Spleen (tissue), 7 donors: ENCODE measurements around the gene MINDY4.

Source experiments
- POLR2A ChIP-seq, 3 donors: fragments of 450-650 bp; IDR thresholded peaks; one replicate each; pipeline ENCODE4 v1.5.1; 2017; ENCODE audit warnings: antibody characterized with exemption in 3 of 3, mild to moderate bottlenecking in 1 of 3
- POLR2AphosphoS5 ChIP-seq, 3 donors: sonication (generic); formaldehyde crosslinking; IDR thresholded peaks; one replicate each; pipeline ENCODE4 v1.5.1; 2017; ENCODE audit warnings: antibody characterized with exemption in 3 of 3
- TF ChIP-seq, protein P1 (sequence below), 11 experiments: fragments of 200-600 bp in 7 of 11; fragments of 450-650 bp in 4 of 11; sonication (generic) in 4 of 11; IDR thresholded peaks in 8 of 11; conservative IDR thresholded peaks in 3 of 11; 1 replicate in 7 of 11; 2 replicates in 4 of 11; pipeline versions ENCODE4 v1.4.0 to v1.8.0; 2016 to 2021; ENCODE audit warnings: antibody characterized with exemption in 11 of 11, inconsistent platforms in 4 of 11, mild to moderate bottlenecking in 1 of 11
- donor health status: DM: no; HTN: no; CAD: no; lungs with moderate emphysema.
- donor health status: DM: no; HTN: no; CAD: no.
- donor health status: DM: no; HTN: no; CAD: no.

DNA sequence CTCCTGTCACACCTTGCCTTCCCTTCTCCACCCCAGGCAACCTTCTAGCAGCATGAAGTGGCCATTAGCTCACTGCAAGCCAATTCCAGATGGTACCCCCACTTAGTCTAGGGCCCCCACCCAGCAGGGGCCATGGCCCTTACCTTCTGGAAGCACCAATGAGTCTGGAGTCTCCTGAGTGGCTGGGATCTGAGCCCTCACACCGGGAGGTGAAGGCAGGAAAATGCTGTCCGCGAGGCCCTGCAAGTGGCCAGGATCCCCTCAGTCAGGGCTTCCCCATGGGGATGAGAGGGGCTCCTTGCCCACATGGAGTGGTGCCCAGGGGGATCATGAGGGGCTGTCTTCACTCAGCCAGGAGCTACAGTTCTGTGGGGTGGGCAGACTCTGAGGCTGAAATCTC is 145.0 kb downstream of the MINDY4 start:
- TF ChIP-seq POLR2AphosphoS5 (IDR thresholded peaks at IDR 0.05) (no peak), POLR2A (IDR thresholded peaks at IDR 0.05) (no peak)
- TF ChIP-seq, protein P1, sequence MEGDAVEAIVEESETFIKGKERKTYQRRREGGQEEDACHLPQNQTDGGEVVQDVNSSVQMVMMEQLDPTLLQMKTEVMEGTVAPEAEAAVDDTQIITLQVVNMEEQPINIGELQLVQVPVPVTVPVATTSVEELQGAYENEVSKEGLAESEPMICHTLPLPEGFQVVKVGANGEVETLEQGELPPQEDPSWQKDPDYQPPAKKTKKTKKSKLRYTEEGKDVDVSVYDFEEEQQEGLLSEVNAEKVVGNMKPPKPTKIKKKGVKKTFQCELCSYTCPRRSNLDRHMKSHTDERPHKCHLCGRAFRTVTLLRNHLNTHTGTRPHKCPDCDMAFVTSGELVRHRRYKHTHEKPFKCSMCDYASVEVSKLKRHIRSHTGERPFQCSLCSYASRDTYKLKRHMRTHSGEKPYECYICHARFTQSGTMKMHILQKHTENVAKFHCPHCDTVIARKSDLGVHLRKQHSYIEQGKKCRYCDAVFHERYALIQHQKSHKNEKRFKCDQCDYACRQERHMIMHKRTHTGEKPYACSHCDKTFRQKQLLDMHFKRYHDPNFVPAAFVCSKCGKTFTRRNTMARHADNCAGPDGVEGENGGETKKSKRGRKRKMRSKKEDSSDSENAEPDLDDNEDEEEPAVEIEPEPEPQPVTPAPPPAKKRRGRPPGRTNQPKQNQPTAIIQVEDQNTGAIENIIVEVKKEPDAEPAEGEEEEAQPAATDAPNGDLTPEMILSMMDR (IDR thresholded peaks at IDR 0.05 in 8 of 11, conservative IDR thresholded peaks at IDR 0.05 in 3 of 11), result no peak
